Colon (tissue), 2 donors: ENCODE results near the gene ANO3.

ENCODE experiments used
- FAIRE-seq: peaks from 2 replicates; lab custom pipeline; 2012; peaks lifted over from hg19 to GRCh38; lab: Jason Lieb, UNC
- donor health status: control.
- donor health status: control.

Gene ANO3

DNA sequence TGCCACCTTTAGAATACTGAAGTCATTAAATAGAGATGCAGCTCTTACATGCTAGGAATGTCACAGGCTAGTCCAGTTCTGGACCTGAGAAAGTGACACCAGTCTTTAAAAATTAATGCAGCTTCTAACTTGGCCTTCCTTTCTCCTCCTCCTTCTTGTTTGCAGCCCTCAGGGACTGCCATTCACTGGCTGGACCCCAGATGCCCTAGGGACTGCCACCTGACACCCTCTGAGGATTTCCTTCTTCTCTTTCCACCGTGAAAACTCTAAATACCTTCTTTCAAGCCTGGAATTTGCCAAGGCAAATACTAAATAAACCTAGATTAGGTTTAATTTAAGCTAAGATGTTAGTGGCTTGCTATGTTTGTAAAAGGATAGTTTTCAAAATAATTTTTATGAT is 161.7 kb downstream of the ANO3 start:
- FAIRE-seq = no peak

DNA sequence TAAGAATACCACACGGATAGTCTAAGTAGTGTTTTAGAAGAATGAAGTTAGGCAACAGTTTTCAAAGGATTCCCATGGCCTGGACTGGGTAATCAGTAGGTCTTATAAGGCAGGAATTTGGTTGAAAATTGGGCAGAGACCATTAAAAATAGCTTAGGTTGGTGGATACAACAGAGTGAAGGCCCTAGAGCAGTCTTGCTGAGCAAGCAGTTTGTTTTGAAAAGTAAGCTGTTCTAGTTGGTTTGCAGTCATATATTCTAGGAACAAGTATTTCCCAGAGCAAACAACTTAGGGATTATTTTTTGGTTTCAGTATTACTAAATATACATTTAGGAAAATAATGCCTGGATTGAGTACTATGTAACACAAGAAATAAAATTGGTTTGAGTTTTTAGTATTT is 175.3 kb downstream of the ANO3 start:
- FAIRE-seq = no peak

DNA sequence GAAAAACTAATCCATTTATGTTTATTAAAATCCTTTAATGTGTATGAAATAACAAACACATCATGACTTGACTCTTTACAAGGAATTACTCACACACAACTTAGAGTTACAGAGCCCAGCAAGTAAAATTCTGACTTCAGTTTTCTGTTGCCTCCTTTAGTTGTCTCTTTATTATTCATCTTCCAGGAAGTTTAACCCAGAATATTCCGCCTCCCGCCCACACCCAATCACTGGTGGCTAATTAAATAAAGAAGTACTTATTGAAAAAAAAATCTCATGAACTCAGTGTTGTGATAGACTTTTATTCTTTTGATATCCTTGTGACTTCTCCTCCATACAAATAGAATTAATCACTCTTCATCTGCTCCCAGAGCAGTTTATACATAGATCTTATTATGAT is 178.2 kb downstream of the ANO3 start:
- no peak for FAIRE-seq

DNA sequence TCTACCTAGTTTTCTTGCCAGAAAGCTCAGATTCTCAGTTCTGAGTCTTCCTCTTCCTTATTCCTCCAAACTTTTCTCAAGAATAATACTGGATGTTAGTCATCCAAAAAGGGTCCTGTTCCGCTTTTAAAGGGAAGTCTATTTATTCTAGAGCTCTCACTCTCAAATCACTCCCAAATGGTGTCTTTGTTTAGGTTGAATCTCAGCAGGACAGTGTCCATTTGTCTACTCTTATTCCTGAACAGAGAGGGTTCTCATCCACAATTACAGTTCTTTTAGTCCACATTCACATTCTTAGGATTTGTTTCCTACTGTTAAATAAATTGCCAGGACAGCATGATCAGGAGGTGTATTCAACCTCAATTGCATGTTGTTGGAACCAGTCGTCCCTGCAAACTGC is 178.8 kb downstream of the ANO3 start:
- FAIRE-seq = no peak

DNA sequence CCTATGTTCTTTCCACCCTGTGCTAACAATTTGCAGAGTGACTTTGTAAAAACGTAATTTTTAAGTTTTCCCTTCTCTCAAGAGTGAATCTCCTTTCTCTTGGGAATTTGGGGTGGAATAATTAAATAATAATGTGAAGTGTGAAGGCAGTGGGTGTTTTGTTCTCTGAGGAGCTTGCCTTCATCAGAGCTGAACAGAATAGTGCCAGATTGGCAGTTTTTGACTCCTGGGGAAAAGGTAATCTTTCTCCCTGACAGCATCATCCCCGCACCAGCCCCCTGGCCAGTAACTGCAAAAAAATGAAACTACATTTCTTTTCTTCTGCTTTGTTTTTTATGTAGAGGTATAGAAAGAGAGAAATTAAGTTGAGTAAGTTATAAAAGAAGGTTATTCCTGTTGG is 180.3 kb downstream of the ANO3 start:
- no peak for FAIRE-seq

DNA sequence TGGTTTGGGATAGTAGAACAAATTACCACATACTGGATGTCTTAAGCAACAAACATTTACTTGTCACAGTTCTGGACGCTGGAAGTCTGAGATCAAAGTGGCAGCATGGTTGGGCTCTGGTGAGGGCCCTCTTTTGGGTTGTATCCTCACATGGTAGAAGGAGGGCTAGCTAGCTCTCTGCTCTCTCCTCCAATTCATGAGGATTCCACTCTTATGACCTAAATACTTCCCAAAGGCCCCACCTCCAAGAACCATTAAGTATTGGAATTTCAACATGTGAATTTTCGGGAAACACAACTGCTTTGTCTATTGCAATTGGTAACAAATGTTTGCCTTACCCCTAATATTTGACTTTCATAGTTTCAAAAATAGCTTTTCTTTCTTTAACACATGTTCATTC is 187.5 kb downstream of the ANO3 start:
- FAIRE-seq = no peak

DNA sequence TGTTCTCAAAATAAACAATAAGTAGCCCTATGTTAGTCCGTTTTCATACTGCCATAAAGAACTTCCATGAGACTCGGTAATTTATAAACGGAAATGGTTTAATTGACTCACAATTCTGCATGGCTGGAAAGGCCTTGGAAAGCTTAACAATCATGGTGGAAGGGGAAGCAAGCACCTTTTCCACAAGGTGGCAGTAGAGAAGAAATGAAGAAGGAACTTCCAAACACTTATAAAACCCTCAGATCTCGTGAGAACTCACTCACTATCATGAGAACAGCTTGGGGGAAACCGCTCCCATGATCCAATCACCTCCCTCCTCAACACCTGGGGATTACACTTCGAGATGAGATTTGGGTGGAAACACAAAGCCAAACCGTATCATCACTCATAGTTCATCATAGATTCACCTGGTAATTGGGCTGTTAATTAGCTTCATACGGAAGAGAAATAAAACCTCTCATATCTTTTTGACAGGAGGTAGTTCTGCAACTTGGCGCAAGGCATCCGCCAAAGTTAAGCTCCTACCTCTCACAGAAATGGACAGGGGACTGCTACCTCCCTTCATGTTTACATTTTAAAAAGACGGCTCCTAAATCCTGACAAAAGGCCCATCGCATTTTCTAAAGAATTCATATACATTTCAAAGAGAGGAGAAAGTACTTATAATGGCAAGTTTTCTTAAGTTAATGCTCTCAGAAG is 191.1 kb downstream of the ANO3 start:
- no peak for FAIRE-seq

DNA sequence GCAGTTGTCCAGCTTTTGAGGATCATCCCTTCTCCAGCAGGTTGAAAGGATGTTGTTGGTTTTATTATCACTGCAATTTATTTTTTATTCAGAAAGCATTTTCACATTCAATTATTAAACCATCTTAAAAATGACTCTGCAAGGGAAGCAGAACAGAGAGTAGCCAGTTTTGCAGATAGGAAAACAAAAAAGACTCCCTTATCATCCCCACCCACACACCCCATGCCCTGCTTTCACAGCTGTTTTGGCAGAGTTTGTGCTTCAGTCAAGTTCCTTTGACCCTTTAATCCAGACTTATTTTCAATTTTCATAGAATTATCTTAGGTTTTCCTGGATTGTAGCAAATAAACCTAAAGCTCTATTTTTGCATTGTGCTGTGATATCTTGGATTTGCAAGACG is 195.8 kb downstream of the ANO3 start:
- no peak for FAIRE-seq

DNA sequence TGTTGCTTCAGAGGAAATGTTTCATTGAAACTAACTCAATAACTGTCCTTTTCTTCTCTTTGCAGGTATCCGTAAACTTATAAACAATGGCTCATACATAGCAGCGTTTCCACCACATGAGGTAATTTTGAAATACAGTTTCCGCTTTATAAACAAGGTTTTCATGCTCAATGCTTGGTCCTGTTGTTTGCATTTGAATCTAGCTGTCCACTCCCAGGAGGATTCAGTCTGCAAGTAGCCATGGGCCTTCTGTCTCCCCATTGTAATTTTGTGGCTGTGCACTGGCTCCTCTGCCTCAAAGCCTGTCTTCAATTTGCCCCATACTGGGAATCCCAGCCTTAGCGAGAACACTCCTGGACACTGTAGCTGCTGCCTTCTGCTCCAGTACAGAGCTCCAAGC is 205.4 kb downstream of the ANO3 start:
- no peak for FAIRE-seq

DNA sequence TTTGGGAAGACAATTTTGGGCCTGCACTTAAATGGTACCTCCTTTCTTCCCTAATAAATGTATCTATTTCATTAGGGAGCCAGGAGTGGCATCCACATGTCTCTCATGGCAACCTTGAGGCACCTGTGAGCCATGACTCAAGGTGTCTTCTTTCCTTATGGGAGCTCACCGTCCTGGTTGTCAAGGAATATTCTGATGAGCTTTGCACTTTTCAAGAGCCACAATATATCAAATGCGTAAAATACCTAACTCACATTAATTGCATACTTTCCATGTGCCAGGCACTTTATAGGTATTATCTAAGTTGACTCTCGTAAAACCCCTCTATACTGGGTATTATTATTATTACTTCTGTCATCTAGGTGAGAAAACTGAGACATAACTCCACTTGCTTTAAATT is 207.6 kb downstream of the ANO3 start:
- no peak for FAIRE-seq

DNA sequence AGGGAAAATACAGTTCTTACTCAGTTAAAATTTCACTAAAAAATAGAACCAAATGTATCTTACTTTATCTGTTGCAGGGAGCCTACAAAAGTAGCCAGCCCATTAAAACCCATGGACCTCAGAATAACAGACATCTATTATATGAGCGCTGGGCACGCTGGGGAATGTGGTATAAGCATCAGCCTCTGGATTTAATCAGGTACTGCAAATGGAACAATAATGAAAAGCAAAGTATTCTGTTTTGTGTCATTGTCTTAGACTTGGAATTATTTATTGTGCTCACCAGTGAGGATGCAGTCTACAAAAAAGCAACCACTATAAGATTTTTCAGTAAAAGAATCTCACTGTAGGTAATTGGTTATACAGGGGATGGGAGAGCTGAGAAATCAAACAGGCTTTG is 209.9 kb downstream of the ANO3 start:
- no peak for FAIRE-seq

DNA sequence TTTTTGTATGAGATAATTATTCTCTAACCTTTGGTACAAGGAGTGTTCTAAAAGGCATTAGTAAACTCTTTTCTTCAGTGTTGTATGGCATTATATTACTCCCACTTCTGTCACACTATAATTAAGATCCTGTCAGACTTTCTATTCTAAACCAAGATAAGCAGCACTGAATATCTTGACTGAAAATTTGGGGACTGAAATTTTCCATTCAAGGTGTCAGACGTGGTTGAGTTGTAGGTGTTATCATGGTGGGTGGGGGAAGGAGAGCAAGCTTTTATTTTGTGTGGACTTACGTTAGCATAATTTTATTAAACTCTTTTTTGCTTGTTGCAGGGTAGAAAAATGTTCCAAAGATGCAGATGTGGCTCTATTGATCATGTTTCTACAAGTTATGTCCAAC is 217.2 kb downstream of the ANO3 start:
- no peak for FAIRE-seq

DNA sequence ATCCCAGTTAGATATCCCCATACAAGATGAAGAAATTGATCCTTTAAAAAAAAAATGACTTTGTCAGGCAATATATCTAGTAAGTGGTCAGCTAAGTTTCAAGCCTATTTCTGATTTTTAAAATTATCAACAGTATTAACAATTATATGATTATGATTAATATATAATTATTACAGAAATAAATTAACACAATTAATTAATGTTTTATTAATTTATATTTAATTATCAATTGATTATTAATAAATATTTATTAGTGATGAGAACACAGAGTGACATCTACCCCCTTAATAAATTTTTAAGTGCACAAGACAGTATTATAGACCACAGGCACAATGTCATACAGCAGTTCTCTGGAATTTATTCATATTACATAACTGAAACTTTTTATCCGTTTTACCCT is 218.1 kb downstream of the ANO3 start:
- peak; percentile 72 for FAIRE-seq

DNA sequence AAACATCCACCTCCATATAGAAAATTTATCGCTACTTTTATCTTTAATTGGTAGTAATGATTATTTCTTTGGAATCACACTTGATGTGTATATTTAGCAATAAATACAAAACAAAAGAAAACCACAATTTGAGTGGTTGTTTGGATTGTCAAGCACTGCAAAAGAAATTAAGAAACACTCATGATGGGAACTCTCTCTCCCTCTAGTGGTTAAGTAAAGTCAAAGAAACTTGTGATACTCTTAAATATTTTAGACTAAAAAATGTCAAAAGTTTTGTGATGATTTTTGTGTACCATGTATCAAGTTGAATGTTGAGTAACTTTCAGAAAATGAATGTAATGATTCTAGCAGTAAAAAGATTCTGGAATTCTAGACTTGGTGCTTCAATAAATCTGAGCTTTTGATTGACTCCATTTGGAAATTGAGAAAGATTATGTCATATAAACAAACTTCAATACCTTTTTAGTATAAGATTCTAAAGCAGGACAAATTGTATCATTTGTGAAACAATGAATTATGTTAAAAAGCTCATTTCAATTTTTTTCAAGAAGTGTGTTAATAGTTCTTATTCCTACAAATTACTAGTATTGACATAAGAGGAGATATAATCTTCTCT is 219.4 kb downstream of the ANO3 start:
- FAIRE-seq = no peak

DNA sequence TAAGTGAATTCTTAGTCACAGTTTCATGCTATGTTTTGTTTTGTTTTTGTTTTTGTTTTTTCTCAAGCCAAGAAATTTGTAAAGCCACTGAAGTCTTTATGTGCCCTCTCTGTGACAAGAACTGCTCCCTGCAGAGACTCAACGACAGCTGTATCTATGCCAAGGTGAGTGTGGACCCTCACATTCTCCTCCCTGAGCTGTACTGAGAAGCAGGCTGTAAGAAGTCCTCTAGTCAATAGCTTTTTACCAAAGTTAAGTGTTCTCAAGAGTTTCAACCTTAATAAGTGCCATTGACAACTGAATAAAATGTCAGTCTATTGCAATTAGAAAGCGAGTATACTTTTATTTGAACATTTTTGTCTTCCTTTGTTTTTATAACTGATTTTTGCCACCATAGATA is 221.3 kb downstream of the ANO3 start:
- no peak for FAIRE-seq

DNA sequence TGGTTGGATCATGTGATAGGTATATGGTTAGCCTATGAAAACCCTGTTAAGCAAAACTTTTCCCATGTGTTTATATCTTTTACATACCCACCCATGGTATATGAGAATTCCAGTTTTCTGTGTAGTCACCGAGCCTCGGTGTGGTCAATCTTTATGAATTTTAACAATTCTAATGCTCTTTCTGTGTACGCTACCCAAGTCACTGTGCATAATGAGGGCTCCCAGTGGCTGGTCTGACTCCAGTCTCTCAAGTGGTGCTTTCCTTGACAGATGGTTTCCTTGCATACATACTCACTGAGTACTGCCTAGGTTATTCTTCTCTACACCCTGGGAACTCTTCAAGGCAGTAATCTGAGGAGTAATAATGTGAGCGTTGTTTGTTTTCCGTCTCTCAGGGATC is 222.5 kb downstream of the ANO3 start:
- no peak for FAIRE-seq

DNA sequence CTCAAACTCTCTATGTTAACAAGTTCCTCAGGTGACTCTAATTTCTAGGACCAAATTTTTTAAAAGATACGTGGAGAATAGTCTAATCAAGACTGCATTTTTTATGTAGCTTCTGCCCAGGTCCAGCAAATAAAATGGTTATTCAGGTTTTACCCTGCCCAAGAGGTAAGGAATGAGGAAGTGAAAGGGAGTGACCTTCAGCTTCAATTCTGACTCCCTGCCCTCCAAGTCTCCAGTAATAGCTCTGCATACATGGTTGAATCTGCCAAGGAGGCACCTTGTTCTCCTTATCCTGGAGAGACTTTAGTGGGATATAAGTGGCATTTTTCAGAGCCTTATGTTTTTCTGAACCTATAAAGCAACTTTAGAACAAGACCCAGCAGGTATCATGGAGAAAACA is 224.7 kb downstream of the ANO3 start:
- FAIRE-seq = no peak

DNA sequence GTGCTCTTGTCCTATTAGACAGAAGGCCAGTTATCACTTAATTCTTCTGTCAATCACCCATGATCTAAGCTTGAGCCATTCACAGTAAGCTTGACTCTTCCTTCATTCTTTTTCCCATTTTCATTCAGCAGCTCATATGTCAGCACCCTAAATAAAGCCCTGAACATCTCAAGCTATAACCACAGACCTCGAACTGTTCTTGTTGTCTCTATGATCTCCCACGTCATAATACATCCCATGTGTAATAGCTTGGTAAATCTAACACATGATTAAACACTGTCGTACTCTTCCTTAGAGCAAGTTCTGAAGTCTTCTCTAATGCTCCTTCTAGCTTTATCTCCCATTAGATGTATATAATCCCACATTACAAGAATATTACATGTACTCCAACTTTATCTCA is 225.7 kb downstream of the ANO3 start:
- FAIRE-seq = no peak

DNA sequence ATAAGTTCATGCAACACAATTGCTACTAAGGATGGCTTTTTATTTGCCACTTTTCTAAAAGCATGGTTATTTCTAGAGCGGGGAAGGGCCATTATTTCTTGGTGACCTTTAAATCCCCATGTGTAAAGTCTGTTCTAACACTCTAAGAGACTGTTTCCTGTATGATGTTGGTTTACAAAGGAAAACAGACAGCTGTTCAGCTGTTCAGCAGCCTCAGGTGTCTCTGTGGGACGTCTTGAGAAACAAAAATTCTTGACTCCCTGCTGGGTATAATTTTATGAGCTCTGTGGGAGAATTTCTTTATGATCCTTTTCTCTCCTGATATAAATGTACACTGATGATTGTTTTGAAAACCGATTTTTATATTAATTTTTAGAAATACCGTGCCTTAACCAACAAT is 226.3 kb downstream of the ANO3 start:
- no peak for FAIRE-seq

DNA sequence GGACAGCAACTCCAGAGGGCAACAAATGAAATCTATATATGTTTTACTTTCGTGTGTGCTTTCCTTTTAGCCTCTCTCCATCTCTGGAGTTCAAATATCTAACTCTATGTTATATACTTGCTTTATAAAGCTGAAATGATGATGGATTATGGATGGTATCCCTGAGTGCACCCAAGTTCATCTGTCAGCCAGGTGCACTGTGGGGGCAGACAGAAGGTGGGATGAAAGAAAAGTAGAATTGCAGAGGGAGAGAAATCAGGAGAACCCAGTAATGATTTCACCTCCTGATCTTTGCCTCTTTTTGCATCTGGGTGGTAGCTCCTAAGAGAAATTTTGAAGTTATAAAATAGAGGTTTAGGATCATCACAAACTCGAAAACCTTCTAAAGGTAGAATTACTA is 237.7 kb downstream of the ANO3 start:
- no peak for FAIRE-seq

DNA sequence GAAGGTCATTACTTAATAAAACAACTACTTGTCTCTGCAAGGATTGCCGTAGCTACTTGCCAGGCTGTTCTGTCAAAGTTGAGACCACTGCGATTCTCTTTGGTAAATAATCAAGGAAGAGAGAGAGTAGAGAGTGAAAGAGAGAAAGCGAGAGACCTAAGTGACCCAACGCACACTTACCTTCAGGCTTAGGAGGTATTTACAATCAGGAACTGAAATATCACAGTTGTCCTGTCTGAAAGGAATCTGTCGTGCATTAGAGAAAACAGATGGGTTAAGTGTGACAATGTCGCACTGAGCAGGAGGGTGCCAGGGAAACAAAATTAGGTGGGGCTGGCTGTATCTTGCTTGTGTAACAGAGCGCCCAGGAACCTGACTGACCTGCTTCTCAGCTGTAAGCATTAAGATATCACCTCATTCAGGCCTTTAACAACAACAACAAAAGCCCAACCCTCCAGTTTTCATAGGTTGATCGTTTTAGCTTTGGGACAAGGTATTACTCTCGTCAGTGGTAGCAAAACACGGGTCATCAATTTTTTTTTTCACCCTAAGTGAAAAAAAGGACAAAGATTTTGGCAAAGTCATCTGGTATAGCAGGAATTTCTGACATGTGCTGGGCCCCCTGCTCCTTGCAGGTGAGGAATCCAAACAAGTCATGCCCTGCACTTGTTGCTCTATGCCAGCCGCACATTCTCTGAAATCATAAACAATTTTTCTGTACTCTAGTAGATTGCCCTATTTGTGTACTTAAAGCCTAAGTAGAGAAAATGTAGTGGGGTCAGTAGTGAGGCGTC is 240.1 kb downstream of the ANO3 start, which contains the start of gene MUC15:
TSS of gene MUC15 (minus strand) at position 403 of the 794 bp plus-strand sequence. CDS start 5,169 bp downstream, outside the sequence.
- FAIRE-seq = no peak

DNA sequence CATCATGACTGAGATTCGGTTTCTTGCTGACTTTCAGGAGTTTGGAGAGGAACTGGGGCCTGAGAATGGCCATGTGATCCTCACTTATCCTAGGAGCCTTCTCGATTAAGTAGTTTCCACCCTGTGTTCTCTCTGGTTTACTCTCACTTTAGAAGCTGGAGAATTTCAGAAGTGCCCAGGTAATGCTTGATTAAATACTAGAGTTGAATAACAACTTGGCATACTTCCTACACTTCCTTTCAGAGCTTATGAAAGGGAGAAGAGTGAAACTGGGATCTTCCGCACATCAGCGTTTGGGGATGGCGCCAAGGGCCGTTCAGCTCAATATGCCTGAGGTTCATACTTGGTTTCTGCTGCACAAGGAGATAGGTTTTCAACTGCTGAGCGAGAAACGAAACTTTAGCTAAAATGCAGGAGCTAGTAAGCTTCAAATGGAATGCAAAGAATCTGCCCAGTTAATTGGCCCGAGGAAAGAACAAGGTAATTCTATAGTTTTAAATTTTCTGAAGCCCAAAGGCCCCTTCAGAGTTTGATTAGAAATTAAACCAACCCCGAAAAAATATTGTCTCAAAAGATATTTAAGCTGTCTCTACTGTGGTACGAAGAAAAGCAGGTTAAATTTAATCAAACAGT is 241.0 kb downstream of the ANO3 start:
- no peak for FAIRE-seq

DNA sequence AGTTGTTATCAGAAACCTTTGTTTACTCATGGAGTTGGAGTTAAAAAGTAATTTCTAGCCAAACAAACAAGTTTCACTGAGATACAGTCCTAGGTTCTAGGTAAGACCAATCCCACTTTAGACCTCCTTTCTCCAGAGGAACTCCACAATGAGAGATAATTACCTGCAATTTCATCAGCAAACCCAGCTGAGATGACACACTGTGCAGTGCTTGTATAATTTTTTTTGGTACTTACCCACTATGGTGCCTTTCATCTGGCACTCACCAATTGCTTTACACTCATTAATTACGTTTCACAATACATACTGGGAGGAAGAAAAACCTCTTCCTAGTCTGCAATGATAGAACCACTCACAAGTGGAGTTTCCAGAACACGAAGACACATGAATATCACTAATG is 242.0 kb downstream of the ANO3 start:
- FAIRE-seq = no peak
